ENCODE results near the gene ROCK2.

- no peak for TF ChIP-seq CTCF (IDR thresholded peaks at IDR 0.05)
- no peak for TF ChIP-seq EZH2 (IDR thresholded peaks at IDR 0.05)
- TF ChIP-seq EZH2phosphoT487 (IDR thresholded peaks at IDR 0.05), result no peak
These were observed 45.9 kb upstream of the ROCK2 start for GRCh38 chr2:11390399-11390658.

Measured in neural progenitor cell (in vitro differentiated cells).